ENCODE data around the gene REP15. TPM values are rescaled to one million over a fixed set of nuclear protein-coding genes. Genes with fewer than 3 reads are reported as not detected.

REP15 gene
- total RNA-seq, 6 experiments from 2014 or later = 0.24 to 1.8 (median 0.88) TPM

DNA sequence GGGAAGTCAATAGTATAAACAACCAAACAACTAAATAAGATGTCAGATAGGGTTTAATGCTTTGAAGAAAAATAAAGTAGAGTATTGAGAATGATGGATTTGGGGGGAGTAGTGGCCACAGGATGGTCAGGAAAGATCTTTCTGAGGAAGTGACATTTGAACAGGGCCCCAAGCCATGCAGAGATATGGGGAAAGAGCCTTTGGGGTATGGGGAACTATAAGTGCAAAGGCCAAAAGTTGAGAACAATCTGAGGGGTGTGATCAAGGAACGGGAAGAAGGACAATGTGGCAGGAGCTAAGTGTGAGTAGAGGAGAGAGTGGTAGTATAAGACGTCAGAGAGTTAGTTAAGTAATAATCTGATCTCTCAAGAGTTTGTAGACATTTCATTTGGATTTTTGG is 15.7 kb downstream of the REP15 start:
- Histone ChIP-seq H3K4me1 (peaks cover 0 to 13% (median 0%) of the 10 kb centered on the region in 4 donors), H3K27me3 (no peaks in the 10 kb centered on the region), H3K4me3 (peak overlapping the region in 1 of 3 donors; percentile 78)

DNA sequence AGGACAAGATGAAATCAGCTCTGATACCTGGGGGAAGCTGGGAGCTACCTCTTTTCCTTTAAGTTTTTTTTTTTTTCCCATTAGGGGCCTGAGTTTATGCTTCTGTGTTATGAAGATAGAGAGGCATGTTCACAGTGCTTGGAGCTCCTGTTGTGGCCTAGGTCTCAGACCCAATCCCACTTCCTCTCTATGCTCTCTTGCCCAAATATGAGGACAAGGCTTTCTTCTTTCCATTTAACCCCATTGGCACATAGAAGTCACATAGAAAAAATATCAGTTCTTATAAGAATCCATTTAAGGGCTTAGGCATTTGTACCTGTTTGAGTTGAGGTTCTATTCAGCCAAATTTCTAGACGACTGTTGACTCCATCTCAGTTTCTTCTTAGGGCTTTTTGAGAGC is 27.0 kb downstream of the REP15 start:
- Histone ChIP-seq H3K4me3 (no peak overlapping the region), H3K9me3 (no peaks in the 10 kb centered on the region), H3K27me3 (no peaks in the 10 kb centered on the region), H3K36me3 (peaks cover 2 to 54% (median 7%) of the 10 kb centered on the region in 4 donors), H3K4me1 (no peaks in the 10 kb centered on the region), H3K27ac (no peak overlapping the region)
- no peak for TF ChIP-seq POLR2A (IDR thresholded peaks at IDR 0.05)
- TF ChIP-seq, protein P1, sequence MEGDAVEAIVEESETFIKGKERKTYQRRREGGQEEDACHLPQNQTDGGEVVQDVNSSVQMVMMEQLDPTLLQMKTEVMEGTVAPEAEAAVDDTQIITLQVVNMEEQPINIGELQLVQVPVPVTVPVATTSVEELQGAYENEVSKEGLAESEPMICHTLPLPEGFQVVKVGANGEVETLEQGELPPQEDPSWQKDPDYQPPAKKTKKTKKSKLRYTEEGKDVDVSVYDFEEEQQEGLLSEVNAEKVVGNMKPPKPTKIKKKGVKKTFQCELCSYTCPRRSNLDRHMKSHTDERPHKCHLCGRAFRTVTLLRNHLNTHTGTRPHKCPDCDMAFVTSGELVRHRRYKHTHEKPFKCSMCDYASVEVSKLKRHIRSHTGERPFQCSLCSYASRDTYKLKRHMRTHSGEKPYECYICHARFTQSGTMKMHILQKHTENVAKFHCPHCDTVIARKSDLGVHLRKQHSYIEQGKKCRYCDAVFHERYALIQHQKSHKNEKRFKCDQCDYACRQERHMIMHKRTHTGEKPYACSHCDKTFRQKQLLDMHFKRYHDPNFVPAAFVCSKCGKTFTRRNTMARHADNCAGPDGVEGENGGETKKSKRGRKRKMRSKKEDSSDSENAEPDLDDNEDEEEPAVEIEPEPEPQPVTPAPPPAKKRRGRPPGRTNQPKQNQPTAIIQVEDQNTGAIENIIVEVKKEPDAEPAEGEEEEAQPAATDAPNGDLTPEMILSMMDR (IDR thresholded peaks at IDR 0.05) = no peak
- WGBS (ENCODE audit: insufficient coverage, low coverage, low lambda C conversion rate, missing lambda C conversion rate) = 75% methylated on average over 1 of the region's 1 CpG
- intact Hi-C loops (cut with DNase I) = no loop called here
- DNase-seq (no peak), ATAC-seq (no peak)

More for the DNA sequence above, 15.7 kb downstream of the REP15 start:
- 55% methylated on average over 2 of the region's 2 CpGs for WGBS (ENCODE audit: insufficient coverage, low coverage, low lambda C conversion rate, missing lambda C conversion rate)
- H3K27ac ChIP-seq = no peak overlapping the region
- peaks cover 0 to 15% (median 6%) of the 10 kb centered on the region in 4 donors for H3K36me3 ChIP-seq
- ATAC-seq (no peak), DNase-seq (no peak)
- H3K9me3 ChIP-seq = no peaks in the 10 kb centered on the region
- no peak for TF ChIP-seq POLR2A (IDR thresholded peaks at IDR 0.05)
- TF ChIP-seq, protein P1 (IDR thresholded peaks at IDR 0.05) = no peak
- intact Hi-C loops (cut with DNase I) = no loop called here

GRCh38 chr12:27730097-27730588 is 33.9 kb downstream of the REP15 start:
- intact Hi-C loops (cut with DNase I) = no loop called here

DNA sequence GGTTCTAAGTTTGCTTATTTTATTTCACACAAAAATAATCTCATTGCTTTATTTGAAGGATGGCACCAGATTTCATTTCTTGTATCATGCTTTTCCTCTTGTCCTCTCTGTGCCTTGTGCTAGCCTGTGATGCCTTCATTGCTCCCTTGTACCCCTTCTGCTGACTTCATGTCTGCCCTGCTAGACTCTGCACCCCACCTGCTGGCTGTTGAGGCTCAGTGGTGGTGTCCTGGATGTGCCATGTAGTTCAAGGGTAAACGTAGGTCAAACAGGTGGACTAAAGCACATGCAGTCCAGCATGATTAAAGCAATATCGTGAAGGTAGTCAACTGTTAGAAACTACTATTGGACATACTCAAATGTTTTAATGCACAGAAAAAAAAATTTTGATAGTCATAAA is 36.0 kb downstream of the REP15 start:
- intact Hi-C loops (cut with DNase I) = no loop called here
- Histone ChIP-seq H3K4me1 (no peaks in the 10 kb centered on the region), H3K36me3 (peaks cover 0 to 24% (median 4%) of the 10 kb centered on the region in 4 donors), H3K9me3 (no peaks in the 10 kb centered on the region), H3K27ac (no peak overlapping the region), H3K4me3 (no peak overlapping the region), H3K27me3 (no peaks in the 10 kb centered on the region)
- peak; percentile 81 to 96 (median 96) for ATAC-seq
- no peak for TF ChIP-seq POLR2A (IDR thresholded peaks at IDR 0.05)
- TF ChIP-seq, protein P1 (IDR thresholded peaks at IDR 0.05) = peak; percentile 27 to 45 (median 41)
- peak; percentile 37 to 67 (median 63) for DNase-seq
- WGBS (ENCODE audit: insufficient coverage, low coverage, low lambda C conversion rate, missing lambda C conversion rate) = 24% methylated on average over 2 of the region's 2 CpGs

More at GRCh38 chr12:27730097-27730588, 33.9 kb downstream of the REP15 start:
- DNase-seq = no peak
- Histone ChIP-seq H3K36me3 (peaks cover 0 to 23% (median 2%) of the 10 kb centered on the region in 4 donors), H3K4me1 (no peaks in the 10 kb centered on the region), H3K27ac (no peak overlapping the region), H3K9me3 (no peaks in the 10 kb centered on the region), H3K4me3 (no peak overlapping the region), H3K27me3 (no peaks in the 10 kb centered on the region)
- TF ChIP-seq, protein P1 (IDR thresholded peaks at IDR 0.05) = no peak
- TF ChIP-seq POLR2A (IDR thresholded peaks at IDR 0.05) = no peak
- no peak for ATAC-seq
- 87% methylated on average over 4 of the region's 4 CpGs for WGBS (ENCODE audit: insufficient coverage, low coverage, low lambda C conversion rate, missing lambda C conversion rate)
